Measurements from ENCODE around the gene MKNK2.

Gene MKNK2

DNA sequence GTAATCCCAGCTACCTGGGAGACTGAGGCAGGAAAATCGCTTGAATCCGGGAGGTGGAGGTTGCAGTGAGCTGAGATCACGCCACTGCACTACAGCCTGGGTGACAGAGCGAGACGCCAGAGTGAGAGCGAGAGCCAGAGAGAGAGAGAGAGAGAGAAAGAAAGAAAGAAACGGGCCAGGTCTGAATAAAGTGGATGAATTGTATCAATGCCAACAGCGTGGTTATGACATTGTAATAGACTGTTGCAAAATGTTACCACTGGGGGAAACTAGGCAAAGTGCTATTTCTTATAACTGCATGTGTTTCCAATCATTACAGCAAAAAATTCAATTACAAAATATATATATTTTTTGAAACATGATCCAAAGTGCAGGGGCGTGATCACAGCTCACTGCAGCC lies 23.7 kb downstream of the MKNK2 start:
- no peak for DNase-seq (ENCODE audit: low read depth)

DNA sequence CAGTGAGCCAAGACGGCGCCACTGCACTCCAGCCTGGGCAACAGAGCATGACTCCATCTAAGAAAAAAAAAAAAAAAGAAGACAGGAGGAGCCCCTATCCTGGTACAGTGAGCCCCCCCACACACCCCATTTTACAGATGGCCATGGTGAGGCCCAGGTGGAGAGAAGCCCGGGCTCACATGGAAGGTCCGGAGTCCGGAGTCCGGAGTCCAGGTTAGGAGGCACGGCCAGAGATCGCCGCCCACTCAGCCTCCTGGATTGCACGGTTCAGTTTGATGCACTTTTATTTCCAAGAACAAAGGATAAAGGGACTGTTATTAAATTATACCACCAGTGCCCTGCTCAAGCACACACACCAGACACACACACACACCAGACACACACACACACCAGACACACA lies 24.3 kb downstream of the MKNK2 start:
- DNase-seq (ENCODE audit: low read depth): no peak

DNA sequence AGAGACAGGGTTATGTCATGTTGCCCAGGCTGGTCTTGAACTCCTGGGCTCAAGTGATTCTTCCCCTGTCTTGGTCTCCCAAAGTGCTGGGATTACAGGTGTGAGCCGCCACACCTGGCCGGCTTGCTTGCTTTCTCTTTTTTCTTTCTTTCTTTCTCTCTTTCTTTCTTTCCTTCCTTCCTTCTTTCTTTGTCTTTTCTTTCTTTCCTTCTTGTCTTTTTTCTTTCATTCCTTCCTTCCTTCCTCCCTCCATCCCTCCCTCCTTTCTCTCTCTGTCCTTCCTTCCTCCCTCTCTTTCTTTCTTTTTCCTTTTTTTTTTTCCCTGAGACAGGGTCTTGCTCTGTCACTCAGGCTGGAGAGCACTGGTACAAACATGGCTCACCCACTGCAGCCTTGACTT lies 28.8 kb downstream of the MKNK2 start:
- no peak for DNase-seq (ENCODE audit: low read depth)

DNA sequence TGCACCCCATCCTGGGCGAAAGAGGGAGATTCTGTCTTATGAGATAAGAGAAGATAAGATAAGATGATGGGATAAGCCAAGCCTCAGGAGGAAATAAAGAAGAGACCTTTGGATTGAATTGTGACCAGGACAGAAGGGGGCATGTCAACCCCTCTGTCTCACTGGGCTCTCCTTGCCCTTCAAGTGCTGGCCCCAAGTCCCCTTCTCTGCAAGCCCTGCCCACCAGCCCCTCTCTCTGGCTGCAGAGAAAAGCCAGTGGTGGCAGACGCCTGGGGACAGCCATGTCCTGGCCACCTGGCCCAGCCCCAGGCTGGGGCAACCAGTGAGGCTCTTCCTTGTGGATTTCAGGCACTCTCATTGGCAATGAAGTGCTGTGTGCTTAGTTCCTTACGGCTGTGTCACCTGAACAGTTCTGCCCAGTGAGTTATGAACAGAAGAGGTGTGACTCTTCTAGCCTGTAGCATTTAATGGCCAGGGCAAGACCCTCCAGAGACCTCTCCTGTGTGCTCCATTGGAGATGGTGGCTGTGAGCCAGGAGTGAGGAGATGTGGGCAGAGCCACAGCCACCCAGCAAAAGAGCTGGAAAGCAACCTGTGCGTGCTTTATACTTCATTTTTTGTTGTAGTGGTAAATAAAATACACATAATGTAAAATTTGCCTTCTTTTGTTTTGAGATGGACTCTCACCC lies 29.4 kb downstream of the MKNK2 start:
- DNase-seq (ENCODE audit: low read depth): no peak

DNA sequence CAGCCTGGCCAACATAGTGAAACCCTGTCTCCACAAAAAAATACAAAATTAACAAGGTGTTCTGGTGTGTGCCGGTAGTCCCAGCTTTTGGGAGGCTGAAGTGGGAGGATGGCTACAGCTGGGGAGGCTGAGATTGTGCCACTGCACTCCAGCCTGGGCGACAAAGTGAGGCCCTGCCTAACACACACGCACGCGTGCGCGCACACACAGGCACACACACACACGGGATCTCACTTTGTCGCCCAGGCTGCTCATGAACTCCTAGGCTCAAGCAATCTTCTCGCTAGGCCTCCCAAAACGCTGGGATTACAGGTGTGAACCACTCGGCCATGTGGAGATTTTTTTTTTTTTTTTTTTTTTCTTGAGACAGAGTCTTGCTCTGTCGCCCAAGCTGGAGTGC lies 32.3 kb downstream of the MKNK2 start:
- DNase-seq (ENCODE audit: low read depth): no peak

DNA sequence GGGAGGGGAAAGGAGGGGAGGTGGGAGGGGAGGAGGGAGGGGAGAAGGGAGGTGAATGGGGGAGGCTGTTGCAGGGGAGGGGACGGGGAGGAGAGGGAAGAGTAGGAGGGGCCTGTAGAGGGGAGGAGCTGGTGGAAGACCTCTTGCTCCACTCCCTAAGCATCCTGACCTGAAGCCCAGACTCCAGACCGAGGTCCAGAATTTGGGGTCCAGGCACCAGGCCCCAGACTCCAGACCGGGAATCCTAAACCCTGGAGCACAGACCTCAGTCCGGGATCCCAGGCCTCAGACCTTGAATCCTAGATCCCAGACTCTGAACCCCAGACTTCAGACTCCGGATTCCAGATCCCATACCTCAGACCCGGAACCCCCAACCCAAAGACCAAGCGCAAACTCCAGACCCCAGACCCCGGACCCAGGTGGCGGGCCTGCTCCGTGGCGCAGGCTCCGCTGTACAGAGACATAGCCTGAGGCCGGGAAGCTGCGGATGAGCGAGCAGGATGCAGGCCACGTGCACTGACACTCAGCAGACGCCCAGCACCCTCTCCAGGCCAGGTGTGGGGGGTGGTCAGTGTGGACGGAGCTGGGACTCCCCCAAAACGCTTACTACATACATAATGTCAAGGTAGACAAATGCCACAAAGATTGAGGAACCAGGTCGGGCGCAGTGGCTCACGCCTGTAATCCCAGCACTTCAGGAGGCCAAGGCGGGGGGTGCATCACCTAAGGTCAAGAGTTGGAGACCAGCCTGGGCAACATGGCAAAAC lies 34.8 kb downstream of the MKNK2 start:
- DNase-seq (ENCODE audit: low read depth): peak; percentile 23

DNA sequence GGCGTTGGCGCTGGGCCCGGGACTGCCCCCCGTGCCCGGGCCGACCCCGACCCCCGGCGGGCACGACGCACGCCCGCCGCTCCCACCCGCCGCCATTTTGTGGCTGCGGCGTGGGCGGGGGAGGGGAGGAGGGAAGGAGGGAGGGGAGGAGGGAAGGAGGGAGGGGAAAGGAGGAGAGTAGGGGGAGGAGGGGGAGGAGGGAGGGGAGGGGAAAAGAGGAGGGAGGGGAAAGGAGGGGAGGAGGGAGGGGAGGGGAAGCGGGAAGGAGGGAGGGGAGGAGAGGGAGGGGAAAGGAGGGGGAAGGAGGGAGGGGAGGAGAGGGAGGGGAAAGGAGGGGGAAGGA lies 35.5 kb downstream of the MKNK2 start, which contains the start of gene BTBD2:
Gene BTBD2, minus strand, starts transcription at position 107 of the 343 bp plus-strand sequence. Its CDS starts 11 bp downstream, at position 96.
- peak; percentile 40 for DNase-seq (ENCODE audit: low read depth)

DNA sequence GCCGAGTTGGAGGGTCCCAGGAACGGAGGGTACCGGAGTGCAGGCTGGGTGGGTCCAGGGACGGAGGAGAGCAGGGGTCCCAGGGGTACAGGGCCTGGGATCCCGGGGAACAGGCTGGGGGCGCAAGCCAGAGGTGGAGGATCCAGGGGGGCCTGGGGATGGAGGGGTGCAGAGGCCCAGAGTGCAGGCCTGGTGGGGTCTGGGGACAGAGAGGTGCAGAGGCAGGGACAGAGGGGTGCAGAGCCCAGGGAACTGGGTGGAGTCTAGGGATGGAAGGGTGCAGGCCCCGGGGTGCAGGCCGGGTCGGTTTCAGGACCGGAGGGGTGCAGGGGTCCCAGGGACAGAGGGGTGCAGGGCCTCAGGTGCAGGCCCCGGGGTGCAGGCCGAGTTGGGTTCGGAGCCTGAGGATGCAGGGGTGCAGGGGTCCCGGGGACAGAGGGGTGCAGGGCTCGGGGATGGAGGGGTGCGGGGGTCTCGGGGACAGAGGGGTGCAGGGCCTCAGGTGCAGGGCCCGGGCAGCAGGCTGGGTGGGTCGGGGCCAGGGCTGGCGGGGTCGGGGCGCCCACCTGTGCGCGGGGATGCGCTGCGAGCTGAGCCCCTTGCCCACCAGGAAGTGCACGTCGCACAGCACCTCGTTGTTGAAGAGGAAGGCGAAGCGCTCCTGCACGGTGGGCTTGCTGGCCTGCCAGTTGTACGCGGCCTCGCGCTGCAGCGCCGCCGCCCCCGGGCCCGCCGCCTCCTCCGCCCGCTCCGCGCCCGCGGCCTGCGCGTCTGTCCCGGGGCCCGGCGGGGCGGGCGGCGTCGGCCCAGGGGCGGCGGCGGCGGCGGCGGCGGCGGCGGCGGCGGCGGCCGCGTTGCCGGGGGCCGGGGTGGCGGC lies 36.1 kb downstream of the MKNK2 start:
- DNase-seq (ENCODE audit: low read depth): peak; percentile 19

DNA sequence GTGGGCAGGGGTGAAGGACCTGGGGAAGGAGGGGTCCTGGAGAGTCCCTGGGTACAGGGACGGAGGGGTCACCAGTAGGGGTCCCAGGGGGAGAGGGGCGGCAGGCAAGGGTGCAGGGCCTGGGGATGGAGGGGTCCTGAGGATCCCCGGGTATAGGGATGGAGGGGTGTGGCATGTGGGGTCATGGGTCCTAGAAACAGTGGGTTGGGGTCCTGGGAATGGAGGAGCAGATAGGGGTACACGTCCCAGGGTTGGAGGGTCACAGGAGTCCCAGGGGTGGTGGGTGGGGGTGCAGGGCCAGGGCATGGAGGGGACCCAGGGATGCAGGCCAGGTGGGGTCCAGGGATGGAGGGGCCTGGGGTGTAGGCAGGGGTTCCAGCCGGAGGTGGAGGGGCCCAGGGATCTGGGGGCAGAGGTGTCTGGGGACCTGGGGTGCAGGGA lies 36.9 kb downstream of the MKNK2 start:
- DNase-seq (ENCODE audit: low read depth): no peak

DNA sequence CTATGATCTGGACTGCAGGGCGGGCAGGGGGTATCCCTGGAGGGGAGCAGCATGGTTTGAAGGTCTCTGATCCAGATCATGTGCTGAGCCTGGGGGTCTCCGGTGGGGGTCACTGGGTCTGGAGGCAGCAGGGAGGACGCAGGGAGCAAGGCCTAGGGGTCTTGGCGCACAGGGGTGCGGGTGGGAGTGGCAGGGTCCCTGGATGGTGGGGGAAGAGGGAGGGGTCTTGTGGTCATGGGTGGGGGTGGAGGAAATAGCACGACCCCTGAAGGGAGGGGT lies 37.4 kb downstream of the MKNK2 start:
- no peak for DNase-seq (ENCODE audit: low read depth)

DNA sequence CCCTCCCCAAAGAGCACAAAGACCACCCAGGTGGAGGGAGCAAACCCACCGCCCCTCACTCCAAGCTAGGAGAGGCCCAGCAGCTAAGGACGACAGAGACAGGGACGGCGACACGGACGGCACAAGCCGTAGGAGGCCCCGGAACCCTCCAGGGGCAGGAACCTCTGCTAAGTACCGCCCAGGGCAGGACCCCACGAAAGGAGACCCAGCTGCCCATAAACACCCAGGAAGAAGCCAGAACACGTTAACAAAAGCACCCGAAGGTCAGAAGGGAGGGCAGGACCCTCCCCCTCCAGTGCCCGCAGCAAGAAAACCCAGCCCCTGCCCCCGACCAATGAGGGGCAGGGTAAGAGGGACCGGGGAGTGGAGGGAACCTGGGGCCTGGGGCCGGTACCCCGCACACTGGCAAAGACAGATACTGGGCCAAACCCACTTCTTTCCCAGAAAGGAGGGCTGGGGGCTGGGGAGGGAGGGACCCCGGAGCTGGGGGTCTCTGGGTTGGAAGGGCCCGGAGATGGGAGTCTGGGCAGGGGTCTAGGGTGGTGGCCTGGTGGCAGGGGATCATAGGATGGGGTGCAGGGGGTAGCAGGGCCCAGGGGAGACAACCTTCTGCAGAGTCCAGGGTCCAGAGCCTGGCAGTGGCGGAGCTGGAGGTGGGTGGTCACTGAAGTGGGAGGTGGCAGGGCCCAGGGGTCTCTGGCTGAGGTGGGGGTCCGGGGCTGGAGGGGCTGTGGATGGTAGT lies 37.9 kb downstream of the MKNK2 start:
- DNase-seq (ENCODE audit: low read depth): no peak

DNA sequence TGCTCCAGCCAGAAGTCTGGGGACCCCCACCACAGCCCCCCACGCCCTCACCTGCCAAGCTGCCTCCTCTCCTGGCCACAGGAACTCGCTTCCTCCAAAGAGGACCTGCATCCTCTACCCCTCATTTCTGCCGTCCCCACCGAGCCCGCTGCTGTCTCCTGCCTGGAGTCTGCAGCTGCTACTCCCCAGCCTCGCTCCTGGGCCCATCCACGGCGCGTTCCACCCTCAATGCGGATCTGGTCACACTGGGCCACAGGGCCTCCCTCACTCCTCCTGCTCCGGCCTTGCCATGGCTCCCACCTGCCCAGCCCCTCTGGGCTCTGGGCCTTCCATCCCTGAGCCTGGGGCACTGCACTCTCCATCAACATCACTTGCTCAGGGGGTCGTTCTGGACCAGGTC lies 39.9 kb downstream of the MKNK2 start:
- no peak for DNase-seq (ENCODE audit: low read depth)

DNA sequence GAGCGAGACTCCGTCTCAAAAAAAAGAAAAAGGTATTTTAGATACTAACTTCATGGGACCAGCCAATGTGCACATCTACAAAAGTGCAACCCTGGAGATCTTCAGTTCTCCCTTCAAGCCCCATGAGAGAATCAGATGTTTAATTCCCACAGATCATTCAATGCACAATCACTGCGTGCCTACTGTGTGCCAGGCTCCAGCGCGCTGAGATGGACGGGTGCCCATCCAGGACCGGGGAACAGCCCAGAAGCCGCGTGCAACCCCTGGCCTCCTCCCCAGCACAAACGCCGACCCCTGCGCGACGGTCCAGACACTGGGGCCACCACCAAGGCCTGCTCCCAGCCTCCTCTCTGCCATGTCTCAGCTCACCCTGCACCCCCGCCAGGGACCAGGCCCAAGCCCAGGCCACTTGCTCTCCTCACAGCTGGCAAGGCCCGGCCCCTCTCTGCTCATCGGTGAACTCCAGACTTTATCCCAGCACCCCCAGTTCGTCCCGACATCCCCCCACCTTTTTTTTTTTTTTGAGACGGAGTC lies 40.8 kb downstream of the MKNK2 start:
- no peak for DNase-seq (ENCODE audit: low read depth)

DNA sequence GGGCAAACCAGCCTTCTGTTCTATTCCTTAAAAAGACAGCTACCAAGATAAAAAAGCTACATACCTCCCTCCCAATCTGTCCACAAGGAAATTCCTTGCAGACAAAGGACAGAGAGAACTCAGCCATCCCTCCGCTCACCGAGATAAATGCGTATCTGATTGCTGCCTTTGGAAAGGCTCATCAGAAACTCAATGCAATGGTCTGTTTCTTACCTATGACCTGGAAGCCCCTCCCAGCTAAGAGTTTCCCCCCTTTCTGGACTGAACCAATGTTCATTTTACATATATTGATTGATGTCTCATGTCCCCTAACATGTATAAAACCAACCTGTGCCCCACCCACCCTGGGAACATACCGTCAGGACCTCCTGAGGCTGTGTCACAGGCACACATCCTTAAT lies 47.2 kb downstream of the MKNK2 start:
- DNase-seq (ENCODE audit: low read depth): no peak

DNA sequence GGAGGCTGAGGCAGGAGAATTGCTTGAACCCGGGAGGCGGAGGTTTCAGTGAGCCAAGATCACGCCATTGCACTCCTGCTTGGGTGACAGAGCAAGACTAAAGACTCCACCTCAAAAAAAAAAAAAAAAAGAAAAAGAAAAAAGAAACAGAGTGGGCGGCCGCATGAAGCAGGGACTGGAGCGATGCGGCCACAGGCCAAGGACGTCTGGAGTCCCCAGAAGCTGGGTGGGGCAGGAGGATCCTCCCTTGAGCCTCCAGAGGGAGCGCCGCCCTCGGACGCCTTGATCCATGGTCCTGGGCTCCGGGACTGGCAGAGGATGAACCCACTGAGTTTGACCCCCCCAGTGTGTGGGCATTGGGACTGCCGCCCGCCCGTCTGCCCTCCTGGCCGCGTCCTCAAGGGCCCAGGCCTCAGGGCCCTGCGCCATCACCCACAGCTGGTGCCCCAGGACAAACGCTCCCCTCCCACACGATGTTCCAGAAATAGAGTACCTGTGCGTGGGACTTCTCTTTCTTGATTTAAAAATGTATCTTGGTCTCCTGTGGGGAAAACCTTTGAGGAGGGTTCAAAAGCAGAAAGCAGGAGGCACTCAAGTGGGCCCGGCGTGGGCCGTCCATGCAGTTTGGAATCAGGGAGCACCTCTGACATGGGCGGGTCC lies 51.1 kb downstream of the MKNK2 start:
- DNase-seq (ENCODE audit: low read depth): no peak

DNA sequence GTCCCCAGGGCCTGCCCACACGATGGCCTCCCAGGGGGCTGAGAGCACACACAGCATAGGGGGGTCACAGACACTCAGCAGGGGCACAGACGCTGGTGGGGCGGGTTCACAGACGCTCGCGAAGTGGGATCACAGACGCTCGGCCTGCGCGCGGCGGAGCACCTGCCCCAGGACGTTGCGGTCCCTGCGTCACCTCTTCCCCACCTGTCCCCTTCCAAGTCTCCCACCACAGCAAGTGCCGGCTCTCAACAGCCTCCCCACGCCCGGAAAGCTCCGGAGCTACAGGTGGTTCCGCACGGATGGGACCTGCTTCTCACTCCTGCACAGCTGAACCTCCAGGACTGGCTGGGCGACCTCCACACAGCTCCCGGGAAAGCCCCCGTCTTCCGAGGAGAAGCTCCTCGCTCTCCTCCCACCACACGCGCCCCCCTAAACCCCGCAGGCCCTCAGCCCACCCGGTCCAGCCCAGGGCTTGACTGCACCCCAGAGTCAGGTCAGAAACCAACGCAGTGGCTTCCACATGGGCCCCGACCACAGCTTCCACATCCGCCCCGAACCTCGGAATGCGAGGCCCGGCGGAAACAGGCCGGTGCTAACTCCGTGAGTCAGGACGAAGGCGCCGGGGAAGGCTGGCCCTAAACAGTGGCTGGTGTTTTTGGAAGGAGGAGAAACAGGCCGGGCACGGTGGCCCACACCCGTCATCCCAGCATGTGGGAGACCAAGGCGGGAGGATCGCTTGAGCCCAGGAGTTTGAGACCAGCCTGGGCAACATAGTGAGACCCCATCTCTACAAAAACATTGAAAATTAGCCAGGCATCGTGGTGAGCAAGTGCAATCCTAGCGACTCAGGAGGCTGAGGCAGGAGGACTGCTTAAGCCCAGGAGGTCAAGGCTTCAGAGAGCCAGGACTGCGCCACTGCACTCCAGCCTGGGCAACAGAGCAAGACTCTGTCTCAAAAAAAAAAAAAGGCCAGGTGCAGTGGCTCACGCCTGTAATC lies 52.0 kb downstream of the MKNK2 start:
- DNase-seq (ENCODE audit: low read depth): no peak

DNA sequence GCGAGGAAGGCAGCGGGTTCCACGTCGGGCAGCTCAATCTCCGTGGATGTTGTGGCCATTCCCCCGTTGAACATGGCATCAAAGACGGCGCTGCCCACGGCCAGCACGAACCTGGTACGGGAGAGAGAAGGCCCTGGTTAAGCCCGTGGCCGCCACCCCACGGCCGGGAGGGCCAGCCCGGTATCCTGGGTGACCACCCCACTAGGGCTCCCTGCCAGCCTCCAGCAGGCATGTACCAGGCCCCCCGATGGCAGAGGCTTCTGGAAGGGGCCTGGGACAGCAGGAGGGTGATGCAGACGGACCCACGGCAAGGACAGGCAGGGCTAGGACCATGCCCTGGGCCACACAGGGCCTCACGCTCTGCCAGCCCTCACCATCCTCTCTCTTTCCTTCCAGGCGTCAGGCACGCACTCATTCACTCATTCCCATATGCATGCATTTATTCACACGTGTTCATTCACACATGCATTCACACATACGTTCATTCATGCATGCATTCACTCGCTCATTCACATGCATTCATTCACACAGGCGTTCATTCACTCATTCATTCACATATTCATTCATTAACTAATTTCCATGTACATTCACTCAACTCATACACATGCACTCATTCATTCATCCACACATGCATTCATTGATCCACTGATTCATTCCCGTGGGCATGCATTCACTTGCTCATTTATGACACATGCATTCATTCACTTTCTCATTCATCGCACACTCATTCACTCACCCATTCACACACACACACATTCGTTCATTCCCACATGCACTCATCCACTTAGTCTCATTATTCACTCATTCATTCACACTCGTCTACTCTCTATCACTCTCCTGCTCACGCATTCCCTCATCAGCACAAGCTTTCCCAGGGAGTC lies 53.5 kb downstream of the MKNK2 start:
- no peak for DNase-seq (ENCODE audit: low read depth)

DNA sequence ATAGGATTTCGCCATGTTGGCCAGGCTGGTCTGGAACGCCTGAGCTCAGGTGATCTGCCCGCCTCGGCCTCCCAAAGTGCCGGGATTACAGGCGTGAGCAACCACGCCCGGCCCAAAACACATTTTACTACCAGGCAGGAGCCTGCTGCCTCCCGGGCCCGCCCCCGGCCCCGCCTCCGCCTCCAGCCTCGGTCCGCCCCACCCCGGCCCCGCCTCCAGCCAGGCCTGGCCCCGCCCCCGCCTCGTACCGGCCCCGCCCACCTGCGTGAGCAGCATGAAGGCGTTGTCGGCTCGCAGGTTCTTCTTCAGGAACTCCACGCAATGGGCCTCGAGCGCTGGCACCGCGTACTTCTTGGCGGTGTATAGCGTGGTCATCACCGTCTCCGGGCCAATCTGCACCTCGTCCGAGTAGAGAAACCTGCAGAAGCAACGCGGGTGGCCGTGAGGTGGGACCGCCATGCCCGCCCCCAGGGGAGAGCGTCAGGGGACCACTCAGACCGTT lies 58.2 kb downstream of the MKNK2 start:
- peak; percentile 34 for DNase-seq (ENCODE audit: low read depth)

Measured in activated T-cell treated with anti-CD3 and anti-CD28 coated beads for 48 hours (primary cell).